ENCODE measurements around the gene MRPL34.

Gene MRPL34

DNA sequence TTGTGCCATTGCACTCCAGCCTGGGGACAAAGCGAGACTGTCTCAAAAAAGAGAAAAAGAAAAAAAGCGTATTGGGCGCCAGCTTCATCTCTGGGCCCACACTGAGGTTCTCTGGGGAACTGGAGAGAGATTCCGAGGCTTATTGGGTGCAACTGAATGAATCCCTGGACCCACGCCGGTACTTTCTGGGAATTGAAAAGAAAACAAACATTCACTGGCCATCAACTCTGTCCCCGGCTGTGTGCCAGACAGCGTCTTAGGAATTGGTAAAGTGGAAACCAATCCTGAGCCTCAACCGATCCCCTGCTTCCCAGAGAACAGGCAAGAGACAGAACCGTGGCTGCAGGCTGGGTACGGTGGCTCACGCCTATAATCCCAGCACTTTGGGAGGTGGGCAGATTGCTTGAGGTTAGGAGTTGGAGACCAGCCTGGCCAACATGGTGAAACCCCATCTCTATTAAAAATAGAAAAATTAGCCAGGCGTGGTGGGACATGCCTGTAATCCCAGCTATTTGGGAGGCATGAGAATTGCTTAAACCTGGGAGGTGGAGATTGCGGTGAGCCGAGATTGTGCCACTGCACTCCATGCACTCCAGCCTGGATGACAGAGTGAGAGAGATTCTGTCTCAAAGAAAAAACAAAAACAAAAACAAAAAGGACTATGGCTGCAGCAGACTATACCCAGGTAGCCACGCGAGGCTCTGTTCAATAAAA is 20.4 kb downstream of the MRPL34 start:
- no peak overlapping the region for H3K4me3 ChIP-seq (ENCODE audit: low read depth, low read length, poor library complexity, severe bottlenecking)
- H3K9me3 ChIP-seq (ENCODE audit: low read length), result no peaks in the 10 kb centered on the region
- no peak overlapping the region for H3K9ac ChIP-seq (ENCODE audit: low read length)
- H3K27me3 ChIP-seq (ENCODE audit: insufficient read depth, low read length), result no peaks in the 10 kb centered on the region; the same call in 1 of the 2 replicates
- H3F3A ChIP-seq (ENCODE audit: insufficient read depth, low read length), result peaks cover 3% of the 10 kb centered on the region; the same call in 1 of the 2 replicates
- H3K9me2 ChIP-seq (ENCODE audit: low read depth, low read length), result no peaks in the 10 kb centered on the region
- no peaks in the 10 kb centered on the region for H4K20me1 ChIP-seq (ENCODE audit: insufficient read depth, low read length)
- H2AFZ ChIP-seq (ENCODE audit: low read length), result no peak overlapping the region
- H3K4me2 ChIP-seq (ENCODE audit: low read length), result no peak overlapping the region
- peaks cover 19% of the 10 kb centered on the region for H3K36me3 ChIP-seq (ENCODE audit: insufficient read depth, low read length)
- no peaks in the 10 kb centered on the region for H3K79me2 ChIP-seq (ENCODE audit: insufficient read depth, low read length)
- no peak for TF ChIP-seq EZH2 (IDR thresholded peaks at IDR 0.05; ENCODE audit: borderline replicate concordance, low read length)
- TF ChIP-seq CTCF (IDR thresholded peaks at IDR 0.05; ENCODE audit: low read length), result no peak
- H3K4me1 ChIP-seq (ENCODE audit: insufficient read depth, low read length, severe bottlenecking), result peaks cover 6% of the 10 kb centered on the region
- H3K27ac ChIP-seq (ENCODE audit: low read depth, low read length, poor library complexity, severe bottlenecking), result no peak overlapping the region

DNA sequence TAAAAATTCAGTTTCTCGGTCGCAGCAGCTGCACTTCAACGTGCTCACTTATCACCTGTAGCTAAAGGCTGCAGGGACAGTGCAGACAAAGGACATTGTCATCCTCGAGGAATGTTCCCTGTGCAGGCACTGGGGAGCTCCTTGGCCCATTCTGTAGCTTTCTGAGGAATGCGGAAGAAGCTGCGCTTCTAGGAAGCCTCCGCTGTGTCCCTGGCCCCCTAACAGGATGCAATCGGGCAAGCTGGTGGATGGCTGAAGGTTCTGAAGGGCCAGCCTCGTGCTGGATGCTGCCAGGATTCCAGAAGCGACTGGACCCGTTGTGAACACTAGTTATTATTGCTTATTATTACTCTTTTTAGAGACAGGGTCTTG is 20.9 kb downstream of the MRPL34 start:
- Histone ChIP-seq H3K79me2 (ENCODE audit: insufficient read depth, low read length) (no peaks in the 10 kb centered on the region), H3K27me3 (ENCODE audit: insufficient read depth, low read length) (no peaks in the 10 kb centered on the region; the same call in 1 of the 2 replicates), H2AFZ (ENCODE audit: low read length) (no peak overlapping the region), H3K4me3 (ENCODE audit: low read depth, low read length, poor library complexity, severe bottlenecking) (no peak overlapping the region), H3K27ac (ENCODE audit: low read depth, low read length, poor library complexity, severe bottlenecking) (no peak overlapping the region), H3K4me1 (ENCODE audit: insufficient read depth, low read length, severe bottlenecking) (peaks cover 6% of the 10 kb centered on the region), H3F3A (ENCODE audit: insufficient read depth, low read length) (peaks cover 3% of the 10 kb centered on the region; the same call in 1 of the 2 replicates), H3K4me2 (ENCODE audit: low read length) (no peak overlapping the region), H3K9ac (ENCODE audit: low read length) (no peak overlapping the region), H4K20me1 (ENCODE audit: insufficient read depth, low read length) (no peaks in the 10 kb centered on the region), H3K9me2 (ENCODE audit: low read depth, low read length) (no peaks in the 10 kb centered on the region), H3K36me3 (ENCODE audit: insufficient read depth, low read length) (peaks cover 14% of the 10 kb centered on the region), H3K9me3 (ENCODE audit: low read length) (no peaks in the 10 kb centered on the region)
- no peak for TF ChIP-seq EZH2 (IDR thresholded peaks at IDR 0.05; ENCODE audit: borderline replicate concordance, low read length)
- no peak for TF ChIP-seq CTCF (IDR thresholded peaks at IDR 0.05; ENCODE audit: low read length)

- no peaks in the 10 kb centered on the region for H3K9me2 ChIP-seq (ENCODE audit: low read depth, low read length)
- H4K20me1 ChIP-seq (ENCODE audit: insufficient read depth, low read length), result no peaks in the 10 kb centered on the region
- TF ChIP-seq EZH2 (IDR thresholded peaks at IDR 0.05; ENCODE audit: borderline replicate concordance, low read length) (no peak), CTCF (IDR thresholded peaks at IDR 0.05; ENCODE audit: low read length) (no peak)
- peaks cover 6% of the 10 kb centered on the region for H3K4me1 ChIP-seq (ENCODE audit: insufficient read depth, low read length, severe bottlenecking)
- H3K27ac ChIP-seq (ENCODE audit: low read depth, low read length, poor library complexity, severe bottlenecking), result no peak overlapping the region
- H2AFZ ChIP-seq (ENCODE audit: low read length), result no peak overlapping the region
- H3K9ac ChIP-seq (ENCODE audit: low read length), result no peak overlapping the region
- H3K4me2 ChIP-seq (ENCODE audit: low read length), result no peak overlapping the region
- H3K9me3 ChIP-seq (ENCODE audit: low read length), result no peaks in the 10 kb centered on the region
- no peaks in the 10 kb centered on the region; the same call in 1 of the 2 replicates for H3K27me3 ChIP-seq (ENCODE audit: insufficient read depth, low read length)
- H3F3A ChIP-seq (ENCODE audit: insufficient read depth, low read length), result peaks cover 3% of the 10 kb centered on the region; the same call in 1 of the 2 replicates
- H3K4me3 ChIP-seq (ENCODE audit: low read depth, low read length, poor library complexity, severe bottlenecking), result no peak overlapping the region
- no peaks in the 10 kb centered on the region for H3K79me2 ChIP-seq (ENCODE audit: insufficient read depth, low read length)
- peaks cover 8% of the 10 kb centered on the region; the same call in 1 of the 2 replicates for H3K36me3 ChIP-seq (ENCODE audit: insufficient read depth, low read length)
Measured at GRCh38 chr19:17327068-17327653, 21.5 kb downstream of the MRPL34 start.

All from OCI-LY1 (cell line).